Measurements from ENCODE around the gene KIZ. TPM values are rescaled to one million over a fixed set of nuclear protein-coding genes. Genes with fewer than 3 reads are reported as not detected.
"Not testable (repeated sequence)": the region's sequence is repeated elsewhere in the genome, so short reads cannot be mapped to it uniquely, and the experiment has no call there.

Gene KIZ
- total RNA-seq, 1 donor from 2014 or later = 9.3 TPM

DNA sequence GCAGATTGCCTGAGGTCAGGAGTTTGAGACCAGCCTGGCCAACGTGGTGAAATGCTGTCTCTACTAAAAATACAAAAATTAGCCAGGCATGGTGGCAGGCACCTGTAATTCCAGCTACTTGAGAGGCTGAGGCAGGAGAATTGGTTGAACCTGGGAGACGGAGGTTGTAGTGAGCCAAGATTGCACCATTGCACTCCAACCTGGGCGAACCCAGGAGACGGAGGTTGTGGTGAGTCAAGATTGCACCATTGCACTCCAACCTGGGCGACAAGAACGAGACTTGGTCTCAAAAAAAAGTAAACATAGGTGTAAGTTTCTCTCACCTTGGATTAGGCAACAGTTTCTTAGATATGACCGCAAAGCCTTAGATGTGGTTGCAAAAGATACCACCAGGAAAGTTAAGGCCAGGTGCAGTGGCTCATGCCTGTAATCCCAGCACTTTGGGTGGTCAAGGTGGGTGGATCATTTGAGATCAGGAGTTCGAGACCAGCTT lies 121.8 kb downstream of the KIZ start:
- intact Hi-C loops (cut with micrococcal nuclease); DNase-seq (ENCODE audit: low spot score); H3K4me1 Mint-ChIP-seq (ENCODE audit: low read depth); H3K4me3 Mint-ChIP-seq; H3K36me3 Mint-ChIP-seq (ENCODE audit: low read depth); H3K27ac Mint-ChIP-seq; H3K9me3 Mint-ChIP-seq; H3K27me3 Mint-ChIP-seq (ENCODE audit: insufficient read depth): not testable (repeated sequence)

DNA sequence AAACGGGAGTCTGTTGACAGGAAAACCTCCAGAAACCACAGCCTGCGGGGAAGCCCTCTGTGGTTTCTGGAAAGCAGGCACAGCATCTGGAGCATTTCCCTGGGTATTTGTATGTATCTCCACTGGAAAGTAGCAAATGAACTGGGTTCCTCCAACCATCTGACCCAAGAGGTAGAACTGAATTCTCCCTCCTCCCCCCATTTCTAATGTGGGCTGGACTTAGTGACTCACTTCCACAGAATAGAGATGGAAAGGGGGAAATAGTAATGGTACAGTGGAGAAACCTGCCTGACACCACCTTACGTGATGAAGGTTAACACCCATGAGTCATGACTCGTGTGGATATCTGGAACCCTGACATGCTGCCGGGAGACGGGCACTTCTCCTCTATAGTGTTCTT lies 125.4 kb downstream of the KIZ start:
- H3K36me3 Mint-ChIP-seq (ENCODE audit: low read depth) = no peaks in the 10 kb centered on the region
- intact Hi-C loops (cut with micrococcal nuclease) = no loop called here
- H3K27me3 Mint-ChIP-seq (ENCODE audit: insufficient read depth) = no peaks in the 10 kb centered on the region
- no peaks in the 10 kb centered on the region for H3K9me3 Mint-ChIP-seq
- H3K4me1 Mint-ChIP-seq (ENCODE audit: low read depth) = peaks cover 6% of the 10 kb centered on the region
- H3K4me3 Mint-ChIP-seq = no peak overlapping the region
- no peak for DNase-seq (ENCODE audit: low spot score)
- no peak overlapping the region for H3K27ac Mint-ChIP-seq

DNA sequence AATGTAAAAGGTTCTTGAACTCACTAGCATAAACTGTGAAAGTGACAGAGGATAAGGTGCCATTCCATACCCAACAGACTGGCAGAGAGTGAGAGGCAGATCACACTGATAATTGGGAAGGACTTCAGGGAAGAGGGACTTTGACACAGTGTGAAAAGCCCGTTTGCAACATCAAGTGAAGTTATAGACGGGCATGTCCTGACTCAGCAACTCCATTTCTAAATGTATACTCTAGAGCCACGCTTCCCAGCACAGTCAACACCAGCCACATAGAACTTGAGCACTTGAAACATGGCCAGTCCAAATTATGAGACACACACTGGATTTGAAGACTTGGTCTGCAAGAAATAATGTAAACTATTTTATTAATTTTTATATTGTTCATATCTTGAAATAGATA lies 131.3 kb downstream of the KIZ start:
- Mint-ChIP-seq H3K36me3 (ENCODE audit: low read depth) (no peaks in the 10 kb centered on the region), H3K4me1 (ENCODE audit: low read depth) (no peaks in the 10 kb centered on the region), H3K9me3 (no peaks in the 10 kb centered on the region), H3K4me3 (no peak overlapping the region), H3K27me3 (ENCODE audit: insufficient read depth) (peaks cover 2% of the 10 kb centered on the region), H3K27ac (no peak overlapping the region)
- intact Hi-C loops (cut with micrococcal nuclease) = no loop called here
- DNase-seq (ENCODE audit: low spot score) = no peak

DNA sequence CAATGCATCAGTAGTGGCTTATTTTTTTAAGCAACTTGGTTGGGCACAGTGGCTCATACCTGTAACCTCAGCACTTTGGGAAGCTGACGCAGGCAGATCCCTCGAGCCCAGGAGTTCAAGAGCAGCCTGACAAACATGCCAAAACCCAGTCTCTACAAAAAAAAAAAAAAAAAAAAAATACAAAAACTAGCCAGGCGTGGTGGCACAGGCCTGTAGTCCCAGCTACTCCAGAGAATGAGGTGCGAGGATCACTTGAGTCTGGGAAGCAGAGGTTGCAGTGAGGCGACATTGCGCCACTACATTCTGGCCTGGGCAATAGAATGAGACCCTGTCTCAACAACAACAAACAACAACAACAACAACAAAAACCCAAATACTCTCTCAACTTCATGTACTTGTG lies 132.5 kb downstream of the KIZ start:
- peaks cover 5% of the 10 kb centered on the region for H3K27me3 Mint-ChIP-seq (ENCODE audit: insufficient read depth)
- no peaks in the 10 kb centered on the region for H3K4me1 Mint-ChIP-seq (ENCODE audit: low read depth)
- no peaks in the 10 kb centered on the region for H3K36me3 Mint-ChIP-seq (ENCODE audit: low read depth)
- H3K4me3 Mint-ChIP-seq = no peak overlapping the region
- H3K9me3 Mint-ChIP-seq = no peaks in the 10 kb centered on the region
- intact Hi-C loops (cut with micrococcal nuclease) = no loop called here
- no peak for DNase-seq (ENCODE audit: low spot score)
- H3K27ac Mint-ChIP-seq = no peak overlapping the region

DNA sequence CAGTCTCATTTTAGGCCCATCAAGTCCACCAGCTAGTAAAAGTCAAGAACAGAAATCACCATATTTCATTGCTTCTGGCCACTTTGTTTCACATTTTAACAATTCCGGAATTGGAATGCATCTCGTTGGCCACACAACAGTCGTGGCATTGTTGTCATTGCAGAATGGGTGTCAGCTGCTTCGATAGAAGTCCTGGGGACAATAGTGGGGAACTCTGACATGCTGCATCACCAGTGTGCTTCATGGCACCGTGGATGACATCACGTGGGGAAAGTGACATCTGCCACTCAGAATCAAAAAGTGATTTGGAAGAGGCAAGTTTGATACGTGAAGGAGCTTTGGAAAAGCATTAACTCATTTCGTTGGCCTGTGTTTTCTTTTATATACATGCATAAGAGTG lies 133.5 kb downstream of the KIZ start:
- H3K27ac Mint-ChIP-seq = no peak overlapping the region
- H3K4me3 Mint-ChIP-seq = no peak overlapping the region
- no peaks in the 10 kb centered on the region for H3K36me3 Mint-ChIP-seq (ENCODE audit: low read depth)
- DNase-seq (ENCODE audit: low spot score) = no peak
- no peaks in the 10 kb centered on the region for H3K4me1 Mint-ChIP-seq (ENCODE audit: low read depth)
- H3K9me3 Mint-ChIP-seq = no peaks in the 10 kb centered on the region
- intact Hi-C loops (cut with micrococcal nuclease) = no loop called here
- peaks cover 5% of the 10 kb centered on the region for H3K27me3 Mint-ChIP-seq (ENCODE audit: insufficient read depth)

DNA sequence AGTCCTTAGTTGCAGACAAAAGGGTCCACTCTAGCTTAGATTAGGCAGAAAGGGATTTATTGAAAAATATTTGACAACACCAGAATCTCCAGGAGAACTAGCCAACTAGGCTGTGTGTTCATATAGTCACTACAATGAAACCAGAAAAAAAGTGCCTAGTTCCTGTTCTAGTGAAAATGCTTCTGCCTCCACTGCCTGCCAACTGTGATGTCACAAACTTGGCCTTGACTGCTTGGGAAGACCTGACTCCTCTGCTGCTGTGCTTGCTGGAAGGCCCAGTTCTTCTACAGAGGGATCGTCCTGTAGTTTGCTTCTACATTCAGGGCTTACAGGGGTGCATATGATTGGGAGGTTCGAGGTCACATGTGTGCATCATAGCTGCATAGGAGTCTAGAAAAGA lies 136.9 kb downstream of the KIZ start:
- H3K4me1 Mint-ChIP-seq (ENCODE audit: low read depth) = no peaks in the 10 kb centered on the region
- no peak for DNase-seq (ENCODE audit: low spot score)
- peaks cover 4% of the 10 kb centered on the region for H3K27me3 Mint-ChIP-seq (ENCODE audit: insufficient read depth)
- intact Hi-C loops (cut with micrococcal nuclease) = no loop called here
- H3K4me3 Mint-ChIP-seq = no peak overlapping the region
- H3K27ac Mint-ChIP-seq = no peak overlapping the region
- H3K36me3 Mint-ChIP-seq (ENCODE audit: low read depth) = no peaks in the 10 kb centered on the region
- no peaks in the 10 kb centered on the region for H3K9me3 Mint-ChIP-seq

DNA sequence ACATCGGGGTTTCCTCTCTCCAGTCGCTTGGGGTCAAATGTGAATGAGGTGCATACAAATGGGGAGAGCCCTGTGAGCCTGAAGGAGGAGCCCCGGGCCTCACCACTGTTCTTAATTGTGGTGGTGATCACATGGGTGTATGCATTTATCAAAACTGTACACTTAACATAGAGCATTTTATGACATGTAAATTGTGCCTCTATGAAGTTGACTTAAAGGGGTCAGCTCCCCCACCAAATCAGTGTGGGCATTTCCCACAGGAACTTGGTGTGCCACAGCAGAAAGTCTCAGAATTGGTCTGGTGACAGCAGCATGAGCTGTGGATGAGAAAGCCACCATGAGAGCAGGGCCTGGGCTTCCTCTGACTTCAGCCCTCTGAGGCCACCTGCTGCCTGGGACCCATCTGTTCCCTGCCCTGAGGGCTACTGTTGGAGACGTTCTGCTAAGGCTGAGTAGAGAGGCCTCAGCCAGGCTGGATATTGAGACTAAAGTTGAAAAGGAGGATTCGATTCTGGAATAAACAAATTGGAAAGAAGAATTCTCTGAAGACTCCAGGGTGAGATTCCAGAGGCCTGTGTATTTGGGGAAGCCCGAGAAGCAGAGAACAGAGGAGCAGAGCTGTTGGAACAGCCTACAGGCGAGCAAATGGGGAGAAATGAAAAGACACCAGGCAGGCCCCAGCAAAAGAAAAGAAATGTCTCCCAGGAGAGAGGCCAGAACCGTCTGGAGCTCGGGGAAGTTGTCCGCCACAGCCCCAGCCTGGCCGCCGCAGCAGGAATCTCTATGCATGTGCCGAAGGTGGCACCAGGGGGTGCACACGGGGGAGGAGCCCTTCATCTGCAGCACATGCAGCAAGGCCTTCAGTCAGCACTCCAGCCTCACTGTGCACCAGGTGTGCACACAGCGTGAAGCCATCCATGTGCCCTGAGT lies 139.6 kb downstream of the KIZ start:
- H3K27me3 Mint-ChIP-seq (ENCODE audit: insufficient read depth) = peaks cover 4% of the 10 kb centered on the region

DNA sequence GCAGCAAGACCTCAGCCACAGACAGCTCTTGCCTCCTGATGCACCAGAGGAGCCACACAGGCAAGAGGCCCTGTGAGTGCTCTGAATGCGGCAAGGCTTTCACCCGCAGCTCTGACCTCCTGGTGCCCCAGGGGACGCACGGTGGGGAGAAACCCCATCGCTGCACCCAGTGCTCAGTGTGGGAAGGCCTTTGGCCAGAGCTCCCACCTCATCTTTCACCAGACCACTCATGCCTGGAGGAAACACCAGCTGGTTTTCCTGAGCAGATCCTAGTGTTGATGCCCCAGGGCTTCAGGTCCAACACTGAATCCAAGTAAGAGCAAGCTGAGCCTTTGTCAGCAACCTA lies 140.3 kb downstream of the KIZ start:
- Mint-ChIP-seq H3K27ac (no peak overlapping the region), H3K4me1 (ENCODE audit: low read depth) (no peaks in the 10 kb centered on the region), H3K27me3 (ENCODE audit: insufficient read depth) (peaks cover 4% of the 10 kb centered on the region), H3K9me3 (no peaks in the 10 kb centered on the region), H3K4me3 (no peak overlapping the region), H3K36me3 (ENCODE audit: low read depth) (no peaks in the 10 kb centered on the region)
- intact Hi-C loops (cut with micrococcal nuclease) = no loop called here
- DNase-seq (ENCODE audit: low spot score) = no peak

More for the DNA sequence above, 139.6 kb downstream of the KIZ start:
- intact Hi-C loops (cut with micrococcal nuclease) = no loop called here
- no peak for DNase-seq (ENCODE audit: low spot score)
- H3K4me1 Mint-ChIP-seq (ENCODE audit: low read depth) = no peaks in the 10 kb centered on the region
- no peak overlapping the region for H3K27ac Mint-ChIP-seq
- H3K9me3 Mint-ChIP-seq = no peaks in the 10 kb centered on the region
- no peak overlapping the region for H3K4me3 Mint-ChIP-seq
- no peaks in the 10 kb centered on the region for H3K36me3 Mint-ChIP-seq (ENCODE audit: low read depth)

DNA sequence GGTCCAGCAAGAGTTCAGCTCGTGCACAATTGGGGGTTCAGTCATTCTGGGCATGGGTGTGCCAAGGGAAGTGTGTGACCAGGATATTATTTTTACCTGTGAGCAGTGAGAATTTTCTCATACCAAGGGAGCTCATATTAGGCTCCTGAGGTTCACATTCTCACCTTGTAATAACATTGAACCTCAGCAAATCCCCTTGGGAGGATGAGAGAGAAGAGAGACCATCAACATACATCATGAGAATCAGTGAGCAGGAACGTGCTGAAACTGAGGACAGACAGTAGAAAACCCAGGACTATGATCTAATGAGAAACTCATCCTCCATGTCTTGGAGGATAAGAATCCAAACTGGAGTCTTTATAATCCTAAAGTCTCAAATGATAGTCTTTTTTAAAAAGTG lies 143.9 kb downstream of the KIZ start:
- Mint-ChIP-seq H3K27me3 (ENCODE audit: insufficient read depth) (no peaks in the 10 kb centered on the region), H3K4me3 (no peak overlapping the region), H3K4me1 (ENCODE audit: low read depth) (no peaks in the 10 kb centered on the region), H3K27ac (no peak overlapping the region), H3K36me3 (ENCODE audit: low read depth) (no peaks in the 10 kb centered on the region), H3K9me3 (no peaks in the 10 kb centered on the region)
- intact Hi-C loops (cut with micrococcal nuclease) = no loop called here
- DNase-seq (ENCODE audit: low spot score) = no peak

DNA sequence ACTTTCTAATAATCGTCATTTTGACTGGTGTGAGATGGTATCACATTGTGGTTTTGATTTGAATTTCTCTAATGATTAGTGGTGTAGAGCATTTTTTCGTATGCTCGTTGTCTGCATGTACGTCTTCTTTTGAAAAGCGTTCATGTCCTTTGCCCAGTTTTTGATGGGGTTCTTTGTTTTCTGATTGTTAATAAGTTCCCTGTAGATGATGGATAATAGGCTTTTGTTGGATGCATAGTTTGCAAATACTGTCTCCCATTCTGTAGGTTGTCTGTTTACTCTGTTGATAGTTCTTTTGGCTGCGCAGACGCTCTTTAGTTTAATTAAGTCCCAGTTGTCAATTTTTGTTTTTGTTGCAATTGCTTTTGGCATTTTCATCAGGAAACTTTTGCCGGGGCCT lies 144.9 kb downstream of the KIZ start:
- Mint-ChIP-seq H3K9me3 (no peaks in the 10 kb centered on the region), H3K4me3 (no peak overlapping the region), H3K36me3 (ENCODE audit: low read depth) (no peaks in the 10 kb centered on the region), H3K27me3 (ENCODE audit: insufficient read depth) (no peaks in the 10 kb centered on the region), H3K4me1 (ENCODE audit: low read depth) (no peaks in the 10 kb centered on the region), H3K27ac (no peak overlapping the region)
- intact Hi-C loops (cut with micrococcal nuclease) = no loop called here
- no peak for DNase-seq (ENCODE audit: low spot score)

DNA sequence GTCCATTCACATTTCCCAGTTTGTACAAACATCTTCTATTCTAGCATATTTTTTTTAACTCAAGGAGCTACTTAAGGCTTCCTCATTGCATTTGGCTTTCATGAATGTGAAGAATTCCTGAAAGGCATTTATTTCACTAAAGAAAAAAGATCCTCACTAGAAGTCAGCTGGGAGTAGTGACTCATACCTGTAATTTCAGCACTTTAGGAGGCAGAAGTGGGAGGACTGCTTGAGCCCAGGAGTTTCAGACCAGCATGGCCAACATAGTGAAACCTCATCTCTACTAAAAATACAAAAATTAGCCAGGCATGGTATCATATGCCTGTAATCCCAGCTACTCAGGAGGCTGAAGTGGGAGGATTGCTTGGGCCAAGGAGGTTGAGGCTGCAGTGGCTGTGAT lies 146.4 kb downstream of the KIZ start:
- H3K27ac Mint-ChIP-seq = no peak overlapping the region
- no peak overlapping the region for H3K4me3 Mint-ChIP-seq
- H3K27me3 Mint-ChIP-seq (ENCODE audit: insufficient read depth) = no peaks in the 10 kb centered on the region
- intact Hi-C loops (cut with micrococcal nuclease) = no loop called here
- H3K4me1 Mint-ChIP-seq (ENCODE audit: low read depth) = no peaks in the 10 kb centered on the region
- H3K36me3 Mint-ChIP-seq (ENCODE audit: low read depth) = no peaks in the 10 kb centered on the region
- no peak for DNase-seq (ENCODE audit: low spot score)
- H3K9me3 Mint-ChIP-seq = no peaks in the 10 kb centered on the region

DNA sequence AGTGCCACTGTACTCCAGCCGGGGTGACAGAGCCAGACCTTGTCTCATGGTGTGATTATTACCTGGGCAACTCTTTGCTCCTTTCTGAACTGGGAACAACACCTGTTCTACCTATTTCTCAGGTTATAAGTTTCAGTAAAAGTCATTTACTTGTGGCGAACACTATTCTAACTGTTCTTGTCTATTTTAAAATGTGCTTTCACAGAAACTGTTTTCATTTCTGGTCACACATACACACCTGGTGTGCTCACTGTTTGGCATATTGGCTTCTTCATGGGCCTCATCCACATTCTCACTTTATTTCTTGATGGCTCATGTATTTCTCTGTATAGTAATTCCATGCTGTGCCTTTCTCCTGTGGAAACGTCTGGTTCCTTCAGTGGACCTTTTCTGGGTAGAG lies 146.8 kb downstream of the KIZ start:
- Mint-ChIP-seq H3K4me1 (ENCODE audit: low read depth) (no peaks in the 10 kb centered on the region), H3K36me3 (ENCODE audit: low read depth) (no peaks in the 10 kb centered on the region), H3K9me3 (no peaks in the 10 kb centered on the region), H3K4me3 (no peak overlapping the region), H3K27me3 (ENCODE audit: insufficient read depth) (no peaks in the 10 kb centered on the region), H3K27ac (no peak overlapping the region)
- DNase-seq (ENCODE audit: low spot score) = no peak
- intact Hi-C loops (cut with micrococcal nuclease) = no loop called here

DNA sequence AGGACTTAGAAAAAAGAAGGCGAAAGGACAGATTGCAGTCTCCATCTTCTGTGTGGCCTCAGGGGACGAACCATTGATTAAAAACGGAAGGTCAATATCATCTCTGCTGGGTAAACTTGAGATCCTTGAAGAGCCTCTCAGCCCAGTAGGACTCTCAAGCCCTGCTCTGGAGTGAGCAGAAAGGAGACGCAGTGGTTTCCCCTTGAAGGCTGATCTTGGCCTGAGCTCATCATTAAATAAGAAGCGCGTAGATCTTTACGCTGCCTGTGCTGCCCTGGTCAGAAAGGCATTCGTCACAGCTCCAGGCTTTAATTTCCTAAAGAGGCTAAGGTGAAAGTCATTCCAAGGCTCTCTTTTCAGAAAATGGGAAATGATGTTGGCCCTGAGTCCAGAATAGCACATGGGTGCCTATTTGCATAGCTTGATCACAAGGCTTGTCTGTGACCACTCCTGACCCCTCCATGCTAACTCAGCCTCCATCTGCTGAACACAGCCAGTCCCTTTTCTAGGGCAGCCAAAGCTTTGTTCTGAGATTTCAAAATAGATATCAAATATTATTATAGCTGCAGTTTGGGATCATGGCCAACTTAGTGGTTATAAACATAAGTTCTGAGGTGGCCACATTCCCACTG lies 148.0 kb downstream of the KIZ start:
- Mint-ChIP-seq H3K27ac (no peak overlapping the region), H3K27me3 (ENCODE audit: insufficient read depth) (peaks cover 1% of the 10 kb centered on the region), H3K9me3 (no peaks in the 10 kb centered on the region), H3K4me1 (ENCODE audit: low read depth) (no peaks in the 10 kb centered on the region), H3K4me3 (no peak overlapping the region), H3K36me3 (ENCODE audit: low read depth) (no peaks in the 10 kb centered on the region)
- intact Hi-C loops (cut with micrococcal nuclease) = no loop called here
- DNase-seq (ENCODE audit: low spot score) = no peak

Data from activated T-helper 1 cell treated with anti-CD3 and anti-CD28 coated beads, Interleukin-12 subunit alpha, Interleukin-12 subunit beta, Interleukin-2, Interleukin-4 antibody, amounts not matched to agents 30 ng/mL and 10 ng/mL and 1 ng/mL, durations not matched to agents 14 hours and 24 hours and 36 hours (primary cell).